PC-3 (cell line): ENCODE data around the gene GASK1B.
A peak's percentile ranks its signal among the peaks of the same experiment; 100 is the strongest.

Experiments
- CTCF ChIP-seq: fragments of 300-600 bp; sonication (generic); conservative IDR thresholded peaks from 2 replicates; pipeline ENCODE4 v1.5.1; 2017; ENCODE audit warnings: antibody characterized with exemption, low read depth, mild to moderate bottlenecking, low read length
- EZH2 ChIP-seq: fragments of 300-600 bp; sonication (generic); IDR thresholded peaks from one replicate; pipeline ENCODE4 v1.6.1; 2017; ENCODE audit warnings: antibody characterized with exemption, mild to moderate bottlenecking, low read length; ENCODE audit not compliant: unreplicated experiment

- peak; percentile 78 for TF ChIP-seq CTCF
- no peak for TF ChIP-seq EZH2
These were observed at the start of gene GASK1B for GRCh38 chr4:158172261-158173258.
